GM10248 (cell line): ENCODE results near the gene DAB2IP.

ENCODE experiments used
- CTCF ChIA-PET: fragments of 300-600 bp; sonication (Branson Sonifier 250); formaldehyde crosslinking; extraction: SDS; loops from one replicate; lab custom pipeline; 2021; ENCODE audit warnings: antibody characterized with exemption; lab: Yijun Ruan, JAX
- POLR2A ChIA-PET: fragments of 350-650 bp; sonication (Branson Sonifier 250); formaldehyde crosslinking; extraction: SDS; loops from one replicate; lab custom pipeline; 2020; ENCODE audit warnings: antibody characterized with exemption; lab: Yijun Ruan, JAX
- DNase-seq: peaks from one replicate; pipeline ENCODE4 v3.0.0; 2012; ENCODE audit errors: extremely low spot score
- CTCF ChIP-seq: IDR thresholded peaks from 2 replicates; pipeline ENCODE4 v1.5.1; 2012; ENCODE audit warnings: mild to moderate bottlenecking, low read depth; ENCODE audit errors: extremely low read depth, missing control alignments, control extremely low read depth

The DAB2IP gene

GRCh38 chr9:121773954-121774714 is 122.7 kb downstream of the DAB2IP start:
- no peak for TF ChIP-seq CTCF
- no peak for DNase-seq
- ChIA-PET POLR2A (no interaction called here), CTCF (no interaction called here)

GRCh38 chr9:121774715-121775613 is 123.5 kb downstream of the DAB2IP start:
- DNase-seq, result no peak
- CTCF ChIA-PET, result no interaction called here
- TF ChIP-seq CTCF, result no peak
- POLR2A ChIA-PET, result no interaction called here

- no peak for TF ChIP-seq CTCF
- POLR2A ChIA-PET, result no interaction called here
- DNase-seq, result no peak
- CTCF ChIA-PET, result no interaction called here
These were observed 124.7 kb downstream of the DAB2IP start for GRCh38 chr9:121776001-121776738.

GRCh38 chr9:121776739-121777637 is 125.6 kb downstream of the DAB2IP start:
- CTCF ChIA-PET, result no interaction called here
- no peak for DNase-seq
- POLR2A ChIA-PET, result no interaction called here
- no peak for TF ChIP-seq CTCF

- no peak for TF ChIP-seq CTCF
- no peak for DNase-seq
- ChIA-PET POLR2A (no interaction called here), CTCF (no interaction called here)
These were observed 127.1 kb downstream of the DAB2IP start for GRCh38 chr9:121778252-121779225.
